Thyroid gland (tissue), 4 donors: Measurements from ENCODE around the gene PPP1R11.

Experiments used
- POLR2A ChIP-seq, 2 donors: fragments of 450-650 bp; IDR thresholded peaks; one replicate each; pipeline ENCODE4 v1.6.1; 2017; ENCODE audit warnings: antibody characterized with exemption in 2 of 2, mild to moderate bottlenecking in 2 of 2, moderate library complexity in 1 of 2
- TF ChIP-seq, protein P1 (sequence below), 6 experiments: fragments of 200-600 bp in 3 of 6; fragments of 450-650 bp in 3 of 6; sonication (generic) in 3 of 6; IDR thresholded peaks; one replicate each; pipeline ENCODE4 v1.5.1; 2016 to 2019; ENCODE audit warnings: antibody characterized with exemption in 6 of 6, mild to moderate bottlenecking in 2 of 6, inconsistent platforms in 1 of 6, moderate library complexity in 1 of 6

- TF ChIP-seq, protein P1, sequence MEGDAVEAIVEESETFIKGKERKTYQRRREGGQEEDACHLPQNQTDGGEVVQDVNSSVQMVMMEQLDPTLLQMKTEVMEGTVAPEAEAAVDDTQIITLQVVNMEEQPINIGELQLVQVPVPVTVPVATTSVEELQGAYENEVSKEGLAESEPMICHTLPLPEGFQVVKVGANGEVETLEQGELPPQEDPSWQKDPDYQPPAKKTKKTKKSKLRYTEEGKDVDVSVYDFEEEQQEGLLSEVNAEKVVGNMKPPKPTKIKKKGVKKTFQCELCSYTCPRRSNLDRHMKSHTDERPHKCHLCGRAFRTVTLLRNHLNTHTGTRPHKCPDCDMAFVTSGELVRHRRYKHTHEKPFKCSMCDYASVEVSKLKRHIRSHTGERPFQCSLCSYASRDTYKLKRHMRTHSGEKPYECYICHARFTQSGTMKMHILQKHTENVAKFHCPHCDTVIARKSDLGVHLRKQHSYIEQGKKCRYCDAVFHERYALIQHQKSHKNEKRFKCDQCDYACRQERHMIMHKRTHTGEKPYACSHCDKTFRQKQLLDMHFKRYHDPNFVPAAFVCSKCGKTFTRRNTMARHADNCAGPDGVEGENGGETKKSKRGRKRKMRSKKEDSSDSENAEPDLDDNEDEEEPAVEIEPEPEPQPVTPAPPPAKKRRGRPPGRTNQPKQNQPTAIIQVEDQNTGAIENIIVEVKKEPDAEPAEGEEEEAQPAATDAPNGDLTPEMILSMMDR (IDR thresholded peaks at IDR 0.05), result peak in 2 of 6 experiments; percentile 17 to 24
- no peak for TF ChIP-seq POLR2A (IDR thresholded peaks at IDR 0.05)
Measured at GRCh38 chr6:30075790-30076732, 9.1 kb downstream of the PPP1R11 start.
